Caco-2 (cell line): ENCODE results near the gene TRIM56. TPM values are rescaled to one million over a fixed set of nuclear protein-coding genes. Genes with fewer than 3 reads are reported as not detected.
"Not testable (repeated sequence)": the region's sequence is repeated elsewhere in the genome, so short reads cannot be mapped to it uniquely, and the experiment has no call there.

Source experiments
- Bru-seq: library from RNA; stranded (reverse); fragments of 400-500 nt; gene quantifications from one replicate; lab custom pipeline; 2021; lab: Mats Ljungman, UMichigan
- BruChase-seq, 2 experiments: library from RNA; stranded (reverse); fragments of 400-500 nt; gene quantifications; one replicate each; lab custom pipeline; 2021; lab: Mats Ljungman, UMichigan
- BruUV-seq: library from RNA; stranded (reverse); fragments of 400-500 nt; replicated peaks from 2 replicates; lab custom pipeline; 2021; lab: Mats Ljungman, UMichigan
- CTCF ChIA-PET: fragments of 300-600 bp; sonication (Branson Sonifier 250); formaldehyde crosslinking; loops from one replicate; lab custom pipeline; 2022; ENCODE audit warnings: antibody characterized with exemption; lab: Charles Lee
- POLR2A ChIA-PET: fragments of 300-600 bp; sonication (Branson Sonifier 250); formaldehyde crosslinking; loops from one replicate; lab custom pipeline; 2022; ENCODE audit warnings: antibody characterized with exemption; lab: Charles Lee
- DNase-seq, 2 experiments: peaks; one replicate each; pipeline versions ENCODE4 v3.0.0 to v3.0.0-alpha.2; 2020 to 2022
- H3K27me3 ChIP-seq: replicated peaks from 2 replicates; pipeline ENCODE4 v1.6.0; 2011; ENCODE audit warnings: low read length; ENCODE audit not compliant: control insufficient read depth, insufficient read depth
- H3K36me3 ChIP-seq: 2 replicates; pipeline ENCODE4 v1.5.1; 2011; ENCODE audit warnings: low read length; ENCODE audit not compliant: control insufficient read depth, insufficient read depth
- H3K4me1 ChIP-seq: fragments of 250-450 bp; sonication (Bioruptor Pico); 2 replicates; pipeline ENCODE4 v1.5.1; 2020; ENCODE audit warnings: mild to moderate bottlenecking
- H3K4me3 ChIP-seq: 2 replicates; pipeline ENCODE4 v1.5.1; 2011; ENCODE audit warnings: low read depth, mild to moderate bottlenecking, control low read depth, low read length
- H3K9me3 ChIP-seq: fragments of 250-450 bp; sonication (Bioruptor Pico); 2 replicates; pipeline ENCODE4 v1.5.1; 2020; ENCODE audit warnings: mild to moderate bottlenecking, moderate library complexity
- H3K27ac Mint-ChIP-seq: one replicate; pipeline ENCODE4 v1.8.0; 2022; ENCODE audit warnings: mixed read lengths; ENCODE audit not compliant: unreplicated experiment
- H3K27me3 Mint-ChIP-seq: one replicate; pipeline ENCODE4 v1.8.0; 2022; ENCODE audit warnings: mixed read lengths; ENCODE audit not compliant: insufficient read depth, unreplicated experiment
- H3K36me3 Mint-ChIP-seq: one replicate; pipeline ENCODE4 v1.8.0; 2022; ENCODE audit warnings: mild to moderate bottlenecking, mixed read lengths; ENCODE audit not compliant: insufficient read depth, unreplicated experiment
- H3K4me1 Mint-ChIP-seq: one replicate; pipeline ENCODE4 v1.8.0; 2022; ENCODE audit warnings: low read depth, mixed read lengths; ENCODE audit not compliant: unreplicated experiment
- H3K4me3 Mint-ChIP-seq: one replicate; pipeline ENCODE4 v1.8.0; 2022; ENCODE audit warnings: mild to moderate bottlenecking, moderate library complexity, mixed read lengths; ENCODE audit not compliant: unreplicated experiment
- H3K9me3 Mint-ChIP-seq: one replicate; pipeline ENCODE4 v1.8.0; 2022; ENCODE audit warnings: mixed read lengths; ENCODE audit not compliant: unreplicated experiment
- intact Hi-C: fragments of 100-400 bp; cut with micrococcal nuclease; formaldehyde crosslinking; loops from one replicate; pipeline ENCODE4 v1.10.0; 2022; ENCODE audit not compliant: unreplicated experiment
- long read RNA-seq: library from polyadenylated mRNA; stranded (forward); transcript quantifications from one replicate; pipeline ENCODE4 v2.0.0, GENCODE V29; 2022
- total RNA-seq: library from RNA; stranded (reverse); gene quantifications from 2 replicates; pipeline ENCODE4 v1.2.3, GENCODE V29; 2022
- TF ChIP-seq, protein P1 (sequence below), 2 experiments: fragments of 200-600 bp in 1 of 2; IDR thresholded peaks; 1 replicate in 1 of 2; 2 replicates in 1 of 2; pipeline versions ENCODE4 v1.5.1 to v1.8.0; 2011 to 2022; ENCODE audit warnings: antibody characterized with exemption in 1 of 2, control low read depth in 1 of 2, inconsistent platforms in 1 of 2, low read depth in 1 of 2, low read length in 1 of 2, mild to moderate bottlenecking in 1 of 2, moderate library complexity in 1 of 2; ENCODE audit not compliant: insufficient read depth in 1 of 2, severe bottlenecking in 1 of 2, unreplicated experiment in 1 of 2

Gene TRIM56, protein sequence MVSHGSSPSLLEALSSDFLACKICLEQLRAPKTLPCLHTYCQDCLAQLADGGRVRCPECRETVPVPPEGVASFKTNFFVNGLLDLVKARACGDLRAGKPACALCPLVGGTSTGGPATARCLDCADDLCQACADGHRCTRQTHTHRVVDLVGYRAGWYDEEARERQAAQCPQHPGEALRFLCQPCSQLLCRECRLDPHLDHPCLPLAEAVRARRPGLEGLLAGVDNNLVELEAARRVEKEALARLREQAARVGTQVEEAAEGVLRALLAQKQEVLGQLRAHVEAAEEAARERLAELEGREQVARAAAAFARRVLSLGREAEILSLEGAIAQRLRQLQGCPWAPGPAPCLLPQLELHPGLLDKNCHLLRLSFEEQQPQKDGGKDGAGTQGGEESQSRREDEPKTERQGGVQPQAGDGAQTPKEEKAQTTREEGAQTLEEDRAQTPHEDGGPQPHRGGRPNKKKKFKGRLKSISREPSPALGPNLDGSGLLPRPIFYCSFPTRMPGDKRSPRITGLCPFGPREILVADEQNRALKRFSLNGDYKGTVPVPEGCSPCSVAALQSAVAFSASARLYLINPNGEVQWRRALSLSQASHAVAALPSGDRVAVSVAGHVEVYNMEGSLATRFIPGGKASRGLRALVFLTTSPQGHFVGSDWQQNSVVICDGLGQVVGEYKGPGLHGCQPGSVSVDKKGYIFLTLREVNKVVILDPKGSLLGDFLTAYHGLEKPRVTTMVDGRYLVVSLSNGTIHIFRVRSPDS
- total RNA-seq (30.3 and 33.4 TPM in 2 replicates), Bru-seq, nascent RNA (percentile 86 among the genes with signal in this experiment), BruChase-seq, experiment 1, labeled RNA remaining after a 2-hour chase (percentile 91 among the genes with signal in this experiment), BruChase-seq, experiment 2, labeled RNA remaining after a 6-hour chase (percentile 94 among the genes with signal in this experiment)
- long read RNA-seq, full-length matches to known transcripts: 4 of 20 reads
- long read RNA-seq, partial matches to known transcripts: 0 of 20 reads
- long read RNA-seq, other reads (novel, unspliced or antisense): 16 of 20 reads

DNA sequence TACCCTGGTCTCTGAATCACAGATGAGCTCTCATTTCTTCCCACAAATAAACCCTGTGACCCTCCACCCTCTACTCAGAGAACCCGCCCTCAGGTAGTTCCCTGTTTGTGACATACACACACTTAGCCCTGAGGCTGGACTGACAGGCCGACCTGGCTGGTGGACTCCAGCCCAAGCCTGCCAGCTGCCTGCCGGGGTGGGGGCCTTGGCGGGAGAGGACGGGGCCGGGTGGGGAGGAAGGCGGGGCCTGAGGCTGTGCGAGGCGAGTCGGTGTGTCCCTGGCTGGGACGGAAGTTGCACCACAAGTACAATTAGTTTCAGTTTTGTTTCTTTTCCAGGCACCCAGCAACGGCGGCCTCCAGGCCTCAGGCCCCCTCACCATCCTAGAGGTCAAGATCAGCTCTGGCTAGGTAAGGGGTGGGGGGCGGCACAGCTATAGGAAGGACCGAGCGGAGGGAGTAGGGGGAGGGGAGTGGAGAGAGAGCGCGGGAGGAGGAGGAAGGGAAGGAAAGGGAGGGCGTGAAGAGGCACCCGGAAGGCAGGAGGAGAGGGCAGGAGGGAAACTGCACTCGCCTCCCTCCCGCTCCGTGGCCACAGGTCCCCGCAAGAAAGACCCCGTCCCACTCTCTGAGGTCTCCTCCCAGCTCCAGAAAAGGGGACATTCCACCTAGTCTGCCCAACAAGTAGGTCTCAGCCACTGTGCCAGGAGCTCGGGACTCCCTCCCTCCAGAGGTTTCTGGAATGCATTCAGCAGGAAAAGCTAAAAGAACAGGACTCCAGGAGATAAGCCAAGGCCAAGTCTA lies at the start of gene TRIM56:
Gene TRIM56, plus strand, starts transcription at position 320 of the 803 bp plus-strand sequence. CDS start 1,832 bp downstream, outside the sequence.
- Mint-ChIP-seq H3K36me3 (peaks cover 24% of the 10 kb centered on the region), H3K27me3 (no peaks in the 10 kb centered on the region), H3K4me1 (peaks cover 16% of the 10 kb centered on the region), H3K4me3 (peak within 1 kb of the TSS; percentile 85), H3K9me3 (no peaks in the 10 kb centered on the region), H3K27ac (peak within 1 kb of the TSS; percentile 83)
- DNase-seq: peak; percentile 95 to 96
- CTCF ChIA-PET: interaction anchor here (0.7 to 1.1 kb wide), 9 partner anchors 9 to 233 kb away, joined by 3 to 8 read pairs (median 3); partner anchors contain the start of gene SLC12A9
- POLR2A ChIA-PET: interaction anchor here (0.5 to 1.7 kb wide), 13 partner anchors 9 to 359 kb away, joined by 3 to 12 read pairs (median 4); partner anchors contain the start of genes ACHE, SRRT and UFSP1
- peak within 1 kb of the TSS; percentile 82 for H3K4me3 ChIP-seq
- H3K9me3 ChIP-seq: no peaks in the 10 kb centered on the region
- H3K4me1 ChIP-seq: peaks cover 12% of the 10 kb centered on the region
- H3K27me3 ChIP-seq: no peaks in the 10 kb centered on the region
- H3K36me3 ChIP-seq: peaks cover 1% of the 10 kb centered on the region; the same call in 1 of the 2 replicates
- TF ChIP-seq, protein P1, sequence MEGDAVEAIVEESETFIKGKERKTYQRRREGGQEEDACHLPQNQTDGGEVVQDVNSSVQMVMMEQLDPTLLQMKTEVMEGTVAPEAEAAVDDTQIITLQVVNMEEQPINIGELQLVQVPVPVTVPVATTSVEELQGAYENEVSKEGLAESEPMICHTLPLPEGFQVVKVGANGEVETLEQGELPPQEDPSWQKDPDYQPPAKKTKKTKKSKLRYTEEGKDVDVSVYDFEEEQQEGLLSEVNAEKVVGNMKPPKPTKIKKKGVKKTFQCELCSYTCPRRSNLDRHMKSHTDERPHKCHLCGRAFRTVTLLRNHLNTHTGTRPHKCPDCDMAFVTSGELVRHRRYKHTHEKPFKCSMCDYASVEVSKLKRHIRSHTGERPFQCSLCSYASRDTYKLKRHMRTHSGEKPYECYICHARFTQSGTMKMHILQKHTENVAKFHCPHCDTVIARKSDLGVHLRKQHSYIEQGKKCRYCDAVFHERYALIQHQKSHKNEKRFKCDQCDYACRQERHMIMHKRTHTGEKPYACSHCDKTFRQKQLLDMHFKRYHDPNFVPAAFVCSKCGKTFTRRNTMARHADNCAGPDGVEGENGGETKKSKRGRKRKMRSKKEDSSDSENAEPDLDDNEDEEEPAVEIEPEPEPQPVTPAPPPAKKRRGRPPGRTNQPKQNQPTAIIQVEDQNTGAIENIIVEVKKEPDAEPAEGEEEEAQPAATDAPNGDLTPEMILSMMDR (IDR thresholded peaks at IDR 0.05; ENCODE audit: insufficient read depth in 1 of 2, low read depth in 1 of 2, low read length in 1 of 2, severe bottlenecking in 1 of 2, unreplicated experiment in 1 of 2): no peak
- no TSS peak for BruUV-seq
- intact Hi-C loops: loop anchor here (1.0 kb wide), 1 partner anchor 53 kb away; no protein-coding TSS in a partner anchor

DNA sequence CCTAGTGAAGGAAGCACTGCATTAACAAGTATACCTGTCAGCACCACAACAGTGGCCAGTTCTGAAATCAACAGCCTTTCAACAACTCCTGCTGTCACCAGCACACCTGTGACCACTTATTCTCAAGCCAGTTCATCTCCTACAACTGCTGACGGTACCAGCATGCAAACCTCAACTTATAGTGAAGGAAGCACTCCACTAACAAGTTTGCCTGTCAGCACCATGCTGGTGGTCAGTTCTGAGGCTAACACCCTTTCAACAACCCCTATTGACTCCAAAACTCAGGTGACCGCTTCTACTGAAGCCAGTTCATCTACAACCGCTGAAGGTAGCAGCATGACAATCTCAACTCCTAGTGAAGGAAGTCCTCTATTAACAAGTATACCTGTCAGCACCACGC lies 49.3 kb upstream of the TRIM56 start:
- no peaks in the 10 kb centered on the region for H3K36me3 Mint-ChIP-seq
- POLR2A ChIA-PET: no interaction called here

DNA sequence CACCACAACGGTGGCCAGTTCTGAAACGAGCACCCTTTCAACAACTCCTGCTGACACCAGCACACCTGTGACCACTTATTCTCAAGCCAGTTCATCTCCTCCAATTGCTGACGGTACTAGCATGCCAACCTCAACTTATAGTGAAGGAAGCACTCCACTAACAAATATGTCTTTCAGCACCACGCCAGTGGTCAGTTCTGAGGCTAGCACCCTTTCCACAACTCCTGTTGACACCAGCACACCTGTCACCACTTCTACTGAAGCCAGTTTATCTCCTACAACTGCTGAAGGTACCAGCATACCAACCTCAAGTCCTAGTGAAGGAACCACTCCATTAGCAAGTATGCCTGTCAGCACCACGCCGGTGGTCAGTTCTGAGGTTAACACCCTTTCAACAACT lies 44.0 kb upstream of the TRIM56 start:
- H3K27ac Mint-ChIP-seq, intact Hi-C loops, H3K4me1 Mint-ChIP-seq, H3K4me3 ChIP-seq, H3K36me3 ChIP-seq, H3K4me1 ChIP-seq, H3K27me3 Mint-ChIP-seq, BruUV-seq, POLR2A ChIA-PET, CTCF ChIA-PET, H3K36me3 Mint-ChIP-seq, H3K9me3 ChIP-seq, H3K4me3 Mint-ChIP-seq, H3K9me3 Mint-ChIP-seq, H3K27me3 ChIP-seq, DNase-seq: not testable (repeated sequence)

More for the DNA sequence above, 49.3 kb upstream of the TRIM56 start:
- intact Hi-C loops: no loop called here
- CTCF ChIA-PET: no interaction called here
- Histone ChIP-seq H3K36me3 (no peaks in the 10 kb centered on the region), H3K9me3 (no peaks in the 10 kb centered on the region), H3K27me3 (no peaks in the 10 kb centered on the region; the same call in 1 of the 2 replicates), H3K4me1 (no peaks in the 10 kb centered on the region), H3K4me3 (no peak overlapping the region)
- Mint-ChIP-seq H3K9me3 (no peaks in the 10 kb centered on the region), H3K27me3 (peaks cover under 1% of the 10 kb centered on the region), H3K4me3 (no peak overlapping the region), H3K4me1 (no peaks in the 10 kb centered on the region), H3K27ac (no peak overlapping the region)
- BruUV-seq: no TSS peak
- DNase-seq: no peak
- TF ChIP-seq, protein P1 (IDR thresholded peaks at IDR 0.05; ENCODE audit: insufficient read depth in 1 of 2, low read depth in 1 of 2, low read length in 1 of 2, severe bottlenecking in 1 of 2, unreplicated experiment in 1 of 2): no peak
